Endodermal cell (in vitro differentiated cells): ENCODE results near the gene WRAP73. TPM values are rescaled to one million over a fixed set of nuclear protein-coding genes. Genes with fewer than 3 reads are reported as not detected.

Source experiments
- DNase-seq: peaks from one replicate; pipeline ENCODE4 v3.0.0-alpha.2; 2017
- H3K27ac ChIP-seq: 2 replicates; pipeline ENCODE4 v1.5.1; 2013; ENCODE audit warnings: mild to moderate bottlenecking, low read depth, low read length, moderate library complexity
- H3K27me3 ChIP-seq: 2 replicates; pipeline ENCODE4 v1.6.1; 2013; ENCODE audit warnings: mild to moderate bottlenecking, low read length, moderate library complexity; ENCODE audit not compliant: insufficient read depth, control insufficient read depth, poor library complexity, severe bottlenecking
- H3K36me3 ChIP-seq: 2 replicates; pipeline ENCODE4 v1.7.0; 2013; ENCODE audit warnings: mild to moderate bottlenecking, low read length, moderate library complexity; ENCODE audit not compliant: control insufficient read depth, insufficient read depth
- H3K4me1 ChIP-seq: one replicate; pipeline ENCODE4 v1.7.0; 2013; ENCODE audit warnings: low read length; ENCODE audit not compliant: control insufficient read depth, insufficient read depth
- H3K4me3 ChIP-seq: 2 replicates; pipeline ENCODE4 v1.5.1; 2013; ENCODE audit warnings: mild to moderate bottlenecking, low read length, moderate library complexity
- H3K9ac ChIP-seq: 2 replicates; pipeline ENCODE4 v1.6.1; 2013; ENCODE audit warnings: mild to moderate bottlenecking, low read length, moderate library complexity; ENCODE audit not compliant: poor library complexity, severe bottlenecking; ENCODE audit errors: extremely low read depth
- H3K9me3 ChIP-seq: 2 replicates; pipeline ENCODE4 v1.6.1; 2013; ENCODE audit warnings: mild to moderate bottlenecking, low read length, moderate library complexity; ENCODE audit not compliant: control insufficient read depth
- H3K27ac Mint-ChIP-seq: 2 replicates; pipeline ENCODE4 v1.8.0; 2020; ENCODE audit warnings: mixed read lengths
- H3K27me3 Mint-ChIP-seq: 2 replicates; pipeline ENCODE4 v1.8.0; 2021; ENCODE audit warnings: mild to moderate bottlenecking, mixed read lengths; ENCODE audit not compliant: insufficient read depth
- H3K36me3 Mint-ChIP-seq: 2 replicates; pipeline ENCODE4 v1.8.0; 2020; ENCODE audit warnings: low read depth, mixed read lengths
- H3K4me1 Mint-ChIP-seq: 2 replicates; pipeline ENCODE4 v1.8.0; 2020; ENCODE audit warnings: mixed read lengths
- H3K4me3 Mint-ChIP-seq: 2 replicates; pipeline ENCODE4 v1.8.0; 2020; ENCODE audit warnings: mild to moderate bottlenecking, moderate library complexity, mixed read lengths
- H3K9me3 Mint-ChIP-seq: 2 replicates; pipeline ENCODE4 v1.8.0; 2020; ENCODE audit warnings: mild to moderate bottlenecking, mixed read lengths
- CTCF ChIP-seq: fragments of 200-600 bp; sonication (generic); conservative IDR thresholded peaks from 2 replicates; pipeline ENCODE4 v1.5.0; 2021; ENCODE audit warnings: antibody characterized with exemption, mild to moderate bottlenecking
- WGBS, 2 experiments: methylation state at CpG; one replicate each; pipeline versions ENCODE4 v1.1.5 to v1.1.7; 2013; ENCODE audit warnings: missing lambda C conversion rate in 2 of 2, mixed read lengths in 1 of 2; ENCODE audit not compliant: insufficient coverage in 1 of 2, insufficient read length in 1 of 2; 5-methylcytosine and 5-hydroxymethylcytosine counted together
- total RNA-seq, 2 donors: library from RNA; stranded (reverse); fragmentation: NEBNext Ultra II Directional in 1 of 2; extraction: Animal tissue kit (Norgen Biotek cat#: 25700) in 1 of 2; gene quantifications; 2 replicates in 1 of 2; 3 replicates in 1 of 2; pipeline ENCODE4 v1.2.1, GENCODE V29; 2021

The WRAP73 gene
- total RNA-seq, 2 donors from 2014 or later: 29.8 to 32.5 TPM

- WGBS, 2 experiments: 94 to 98% methylated on average over 20 to 26 of the region's 26 CpGs
- Mint-ChIP-seq H3K4me3 (no peak overlapping the region), H3K27me3 (no peaks in the 10 kb centered on the region), H3K36me3 (peaks cover 52% of the 10 kb centered on the region), H3K9me3 (no peaks in the 10 kb centered on the region), H3K4me1 (no peaks in the 10 kb centered on the region), H3K27ac (no peak overlapping the region)
- H3K36me3 ChIP-seq: peaks cover 43% of the 10 kb centered on the region
- no peak overlapping the region for H3K27ac ChIP-seq
- H3K27me3 ChIP-seq: no peaks in the 10 kb centered on the region
- no peak for TF ChIP-seq CTCF
- H3K9ac ChIP-seq: no peak overlapping the region
- H3K4me3 ChIP-seq: no peak overlapping the region
- no peaks in the 10 kb centered on the region for H3K9me3 ChIP-seq
- H3K4me1 ChIP-seq: no peaks in the 10 kb centered on the region
- no peak for DNase-seq
These were observed 17.1 kb downstream of the WRAP73 start for GRCh38 chr1:3632716-3633343.

DNA sequence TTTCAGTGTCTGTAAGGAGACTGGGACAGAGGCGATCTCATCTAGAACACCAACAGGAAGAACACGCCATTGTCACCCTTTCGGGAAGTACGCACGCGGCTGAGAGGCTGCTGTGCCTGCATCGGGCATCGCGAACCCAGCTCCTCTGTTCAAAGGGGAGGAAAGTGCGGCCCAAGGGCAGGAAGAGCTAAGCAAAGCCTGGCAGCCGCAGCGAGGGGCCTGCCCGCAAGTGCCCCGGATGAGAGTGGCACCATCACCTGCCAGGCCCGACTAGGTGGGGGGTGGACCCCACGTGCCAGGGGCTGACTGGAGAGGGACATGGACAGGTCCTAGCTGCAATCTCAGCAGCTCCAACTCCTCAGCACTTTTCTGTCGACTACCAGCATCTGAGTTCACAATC is 17.6 kb downstream of the WRAP73 start:
- DNase-seq: no peak
- no peaks in the 10 kb centered on the region for H3K4me1 ChIP-seq
- Mint-ChIP-seq H3K9me3 (no peaks in the 10 kb centered on the region), H3K27me3 (no peaks in the 10 kb centered on the region), H3K4me3 (no peak overlapping the region), H3K27ac (no peak overlapping the region), H3K36me3 (peaks cover 53% of the 10 kb centered on the region), H3K4me1 (no peaks in the 10 kb centered on the region)
- H3K9me3 ChIP-seq: no peaks in the 10 kb centered on the region
- H3K27me3 ChIP-seq: no peaks in the 10 kb centered on the region
- no peak for TF ChIP-seq CTCF
- WGBS, 2 experiments: 83 to 92% methylated on average over 6 to 17 of the region's 17 CpGs
- H3K9ac ChIP-seq: no peak overlapping the region
- H3K27ac ChIP-seq: no peak overlapping the region
- peaks cover 45% of the 10 kb centered on the region for H3K36me3 ChIP-seq
- no peak overlapping the region for H3K4me3 ChIP-seq

- H3K4me3 Mint-ChIP-seq: no peak overlapping the region
- H3K27me3 Mint-ChIP-seq: no peaks in the 10 kb centered on the region
- H3K9me3 Mint-ChIP-seq: no peaks in the 10 kb centered on the region
- no peak overlapping the region for H3K27ac Mint-ChIP-seq
- Histone ChIP-seq H3K27ac (peak overlapping the region; percentile 24), H3K36me3 (peaks cover 50% of the 10 kb centered on the region), H3K9ac (no peak overlapping the region), H3K4me3 (no peak overlapping the region), H3K9me3 (no peaks in the 10 kb centered on the region), H3K4me1 (no peaks in the 10 kb centered on the region), H3K27me3 (no peaks in the 10 kb centered on the region)
- H3K4me1 Mint-ChIP-seq: no peaks in the 10 kb centered on the region
- no peak for DNase-seq
- peaks cover 50% of the 10 kb centered on the region for H3K36me3 Mint-ChIP-seq
- TF ChIP-seq CTCF: no peak
- 79 to 82% methylated on average over 23 to 35 of the region's 36 CpGs for WGBS, 2 experiments
These were observed 18.3 kb downstream of the WRAP73 start for GRCh38 chr1:3631320-3632260.
